HG03442 (cell line): Measurements from ENCODE around the gene TBC1D22A.
"Not testable (repeated sequence)": the region's sequence is repeated elsewhere in the genome, so short reads cannot be mapped to it uniquely, and the experiment has no call there.

Experiments used
- ATAC-seq: cut with Tn5 transposase; IDR thresholded peaks from one replicate; pipeline ENCODE4 v1.9.1; 2021; ENCODE audit warnings: mild to moderate bottlenecking, moderate library complexity; ENCODE audit not compliant: unreplicated experiment

Gene TBC1D22A, protein sequence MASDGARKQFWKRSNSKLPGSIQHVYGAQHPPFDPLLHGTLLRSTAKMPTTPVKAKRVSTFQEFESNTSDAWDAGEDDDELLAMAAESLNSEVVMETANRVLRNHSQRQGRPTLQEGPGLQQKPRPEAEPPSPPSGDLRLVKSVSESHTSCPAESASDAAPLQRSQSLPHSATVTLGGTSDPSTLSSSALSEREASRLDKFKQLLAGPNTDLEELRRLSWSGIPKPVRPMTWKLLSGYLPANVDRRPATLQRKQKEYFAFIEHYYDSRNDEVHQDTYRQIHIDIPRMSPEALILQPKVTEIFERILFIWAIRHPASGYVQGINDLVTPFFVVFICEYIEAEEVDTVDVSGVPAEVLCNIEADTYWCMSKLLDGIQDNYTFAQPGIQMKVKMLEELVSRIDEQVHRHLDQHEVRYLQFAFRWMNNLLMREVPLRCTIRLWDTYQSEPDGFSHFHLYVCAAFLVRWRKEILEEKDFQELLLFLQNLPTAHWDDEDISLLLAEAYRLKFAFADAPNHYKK

DNA sequence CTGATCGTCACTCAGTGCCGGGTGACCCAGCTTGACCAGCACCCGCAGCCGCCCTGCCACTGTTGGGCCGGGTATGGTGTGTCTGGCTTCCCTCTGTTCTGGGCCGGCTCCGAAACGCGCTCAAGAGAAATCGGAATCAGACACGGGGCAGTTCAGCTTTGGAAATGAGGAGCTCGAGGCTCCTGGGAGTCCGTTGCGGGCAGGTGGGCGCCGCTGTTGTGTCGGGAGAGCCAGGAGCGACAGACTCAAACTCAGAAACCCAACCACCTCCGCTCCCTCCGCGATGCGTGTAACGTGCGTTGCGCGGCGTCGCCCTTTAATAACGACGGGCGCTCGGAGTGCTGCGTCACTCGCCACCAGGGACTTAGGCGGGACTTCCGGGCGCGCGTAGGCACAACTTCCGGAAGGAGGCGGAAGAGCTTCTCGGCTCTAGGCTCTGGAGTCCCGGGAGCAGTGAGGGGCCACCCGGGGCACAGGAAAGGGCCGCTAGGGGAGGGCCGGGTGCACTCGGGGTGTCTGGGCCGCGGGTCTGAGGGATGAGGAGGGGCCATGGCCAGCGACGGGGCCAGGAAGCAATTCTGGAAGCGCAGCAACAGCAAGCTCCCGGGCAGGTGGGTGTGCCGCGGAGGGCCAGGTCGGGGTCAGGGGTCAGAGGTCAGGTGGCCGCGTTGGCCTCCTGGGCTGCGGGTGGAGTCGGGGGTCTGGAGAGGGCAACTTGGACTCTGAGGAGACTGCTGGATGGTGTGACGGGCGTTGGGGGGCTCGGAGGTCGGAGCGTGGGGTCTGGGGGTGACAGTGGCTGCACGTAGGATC lies at the start of gene TBC1D22A:
TSS of gene TBC1D22A (plus strand) at position 413 of the 813 bp plus-strand sequence. CDS start at position 550, 137 bp downstream.
- peak; percentile 78 for ATAC-seq

DNA sequence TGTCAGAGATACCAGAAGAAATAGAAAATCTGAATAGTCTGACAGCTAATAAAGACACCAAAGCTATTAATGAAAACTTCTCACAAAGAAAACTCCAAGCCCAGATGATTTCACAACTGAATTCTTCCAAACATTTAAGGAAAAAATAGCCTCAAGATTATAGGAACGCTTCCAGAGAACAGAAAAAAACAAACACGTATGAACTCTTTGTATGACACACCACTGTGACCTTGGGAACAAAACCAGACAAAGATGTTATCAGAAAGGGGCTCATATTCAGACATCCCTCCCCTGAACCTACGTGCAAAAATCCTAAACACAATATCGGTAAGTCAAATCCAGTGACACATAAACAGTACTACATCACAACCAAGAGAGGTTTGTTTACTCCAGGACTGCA lies 47.9 kb upstream of the TBC1D22A start:
- no peak for ATAC-seq

DNA sequence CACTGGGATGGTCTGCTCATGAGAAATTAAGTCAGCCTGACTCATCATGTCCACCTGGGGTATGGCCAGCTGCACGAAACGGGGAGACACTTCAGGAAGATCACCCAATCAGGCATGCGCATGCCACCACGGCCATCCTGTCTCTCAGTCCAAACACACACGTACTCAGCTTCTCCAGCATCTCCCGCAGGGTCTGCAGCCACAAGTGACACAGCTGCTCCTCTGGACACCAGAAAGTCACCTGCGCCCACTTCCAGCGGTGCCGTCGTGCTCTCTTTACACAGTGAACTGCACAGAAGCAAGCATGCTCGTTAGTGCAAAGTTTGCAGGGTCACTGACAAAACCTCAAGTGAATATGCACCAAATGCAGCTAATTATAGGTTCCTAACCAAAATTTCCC lies 42.5 kb upstream of the TBC1D22A start:
- ATAC-seq = no peak

DNA sequence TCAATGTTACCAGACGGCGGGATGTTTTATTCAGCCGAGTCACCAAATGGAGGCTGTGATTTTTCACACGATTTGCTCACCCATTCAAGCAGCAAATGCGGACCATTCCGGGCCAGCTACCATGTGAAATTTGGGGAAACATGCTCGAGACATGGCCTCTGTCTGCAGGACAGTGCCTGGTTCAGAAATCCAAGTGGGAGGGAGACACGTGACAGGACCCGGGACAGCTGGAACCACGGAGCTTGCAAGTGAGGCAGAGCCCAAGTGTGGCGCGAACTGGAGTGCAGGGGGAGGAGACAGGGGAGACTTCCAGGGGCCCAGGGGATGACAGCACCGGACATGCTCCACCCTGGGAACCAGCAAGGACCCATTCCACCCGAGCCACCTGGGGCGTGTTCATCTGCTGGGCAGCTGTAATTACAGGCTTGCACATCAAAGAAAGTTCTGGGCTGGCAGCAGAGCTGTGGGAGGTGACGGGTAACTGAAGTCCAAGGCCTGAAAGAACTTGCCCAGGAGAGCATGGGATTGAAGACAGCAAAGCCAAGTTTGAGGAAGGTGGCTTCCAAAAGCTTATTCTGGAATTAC lies 40.9 kb upstream of the TBC1D22A start:
- no peak for ATAC-seq

DNA sequence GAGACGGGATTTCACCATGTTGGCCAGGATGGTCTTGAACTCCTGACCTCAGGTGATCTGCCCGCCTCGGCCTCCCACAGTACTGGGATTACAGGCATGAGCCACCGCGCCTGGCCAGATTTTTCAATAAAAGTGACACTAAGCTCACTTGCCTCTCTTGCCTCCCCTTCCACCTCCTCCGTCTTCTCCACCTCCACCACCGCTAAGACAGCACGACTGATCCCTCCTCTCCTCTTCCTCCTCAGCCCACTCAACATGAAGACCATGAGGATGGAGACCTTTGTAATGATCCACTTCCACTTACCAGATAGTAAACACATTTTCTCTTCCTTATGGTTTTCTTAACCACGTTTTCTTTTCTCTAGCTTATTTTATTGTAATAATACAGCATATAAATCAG lies 38.6 kb upstream of the TBC1D22A start:
- ATAC-seq = no peak

- no peak for ATAC-seq
Measured at GRCh38 chr22:46725096-46725495, 37.4 kb upstream of the TBC1D22A start.

GRCh38 chr22:46726066-46726985 lies 36.1 kb upstream of the TBC1D22A start:
- ATAC-seq = no peak

DNA sequence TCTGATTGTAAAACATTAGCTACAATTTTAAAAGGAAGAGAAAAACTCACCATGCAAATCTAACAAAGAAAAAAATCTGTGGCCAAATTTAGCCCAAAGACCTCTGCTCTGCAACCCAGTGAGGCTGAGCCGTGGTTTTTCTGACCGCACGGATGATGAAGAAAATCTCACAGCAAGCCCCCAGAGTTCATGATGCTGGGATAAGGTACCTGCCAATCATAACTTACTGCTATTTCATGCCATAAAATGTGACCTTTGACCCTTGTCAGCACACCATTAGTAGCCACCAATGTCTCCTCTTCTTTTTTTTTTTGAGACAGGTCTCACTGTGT lies 35.5 kb upstream of the TBC1D22A start:
- ATAC-seq = no peak

GRCh38 chr22:46727813-46728364 lies 34.6 kb upstream of the TBC1D22A start:
- no peak for ATAC-seq

DNA sequence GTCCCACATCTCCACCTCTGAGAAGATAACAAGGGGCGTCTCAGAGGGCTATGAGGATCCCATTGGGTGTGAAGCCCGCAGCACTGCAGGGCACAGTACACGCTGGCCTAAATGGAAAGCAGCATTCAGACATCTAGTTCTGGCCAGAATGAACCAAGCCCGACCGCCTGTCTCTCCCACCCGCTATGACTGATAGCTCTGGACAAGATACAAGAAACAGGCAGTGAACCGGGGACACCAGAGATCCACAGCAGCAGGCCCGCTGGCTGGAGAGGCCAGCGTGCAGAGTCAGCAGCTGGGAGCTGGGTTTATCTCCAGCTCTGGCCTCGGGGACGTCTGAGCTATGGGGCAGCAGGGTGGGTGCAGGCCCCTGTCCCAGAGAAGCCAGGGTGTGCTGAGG lies 34.0 kb upstream of the TBC1D22A start:
- ATAC-seq = no peak

DNA sequence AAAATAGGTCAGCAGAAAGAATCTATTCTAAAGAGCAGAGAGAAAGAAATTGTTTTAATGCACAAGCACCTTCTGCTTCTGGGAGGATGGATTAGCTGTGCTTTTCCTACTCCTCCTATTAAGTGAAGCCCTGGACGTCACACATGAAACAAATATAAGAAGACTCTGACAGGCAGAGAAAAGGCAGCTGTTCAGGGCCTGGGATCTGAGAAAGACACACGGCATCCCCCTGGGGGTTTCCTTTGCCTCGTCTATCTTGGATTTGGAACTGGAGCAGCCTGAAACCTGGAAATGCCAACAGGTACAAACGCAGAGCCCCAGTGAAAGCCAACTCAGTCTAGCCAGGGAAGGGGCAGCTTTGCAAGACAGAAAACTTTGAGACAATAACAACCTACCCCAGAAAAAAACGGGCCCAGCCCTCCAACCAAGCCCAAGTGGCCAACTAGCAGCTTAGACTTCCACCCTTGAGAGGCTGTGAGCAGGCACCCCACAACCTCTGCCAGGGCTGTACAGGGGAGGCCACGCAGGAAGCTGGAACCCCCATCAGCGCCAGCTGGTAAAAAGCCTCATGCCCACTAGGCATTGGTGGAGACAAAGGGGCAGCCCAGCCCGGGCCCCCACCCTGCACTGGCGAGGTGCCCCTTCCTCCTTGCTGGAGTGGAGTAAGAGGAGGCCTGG lies 31.7 kb upstream of the TBC1D22A start:
- ATAC-seq = no peak

DNA sequence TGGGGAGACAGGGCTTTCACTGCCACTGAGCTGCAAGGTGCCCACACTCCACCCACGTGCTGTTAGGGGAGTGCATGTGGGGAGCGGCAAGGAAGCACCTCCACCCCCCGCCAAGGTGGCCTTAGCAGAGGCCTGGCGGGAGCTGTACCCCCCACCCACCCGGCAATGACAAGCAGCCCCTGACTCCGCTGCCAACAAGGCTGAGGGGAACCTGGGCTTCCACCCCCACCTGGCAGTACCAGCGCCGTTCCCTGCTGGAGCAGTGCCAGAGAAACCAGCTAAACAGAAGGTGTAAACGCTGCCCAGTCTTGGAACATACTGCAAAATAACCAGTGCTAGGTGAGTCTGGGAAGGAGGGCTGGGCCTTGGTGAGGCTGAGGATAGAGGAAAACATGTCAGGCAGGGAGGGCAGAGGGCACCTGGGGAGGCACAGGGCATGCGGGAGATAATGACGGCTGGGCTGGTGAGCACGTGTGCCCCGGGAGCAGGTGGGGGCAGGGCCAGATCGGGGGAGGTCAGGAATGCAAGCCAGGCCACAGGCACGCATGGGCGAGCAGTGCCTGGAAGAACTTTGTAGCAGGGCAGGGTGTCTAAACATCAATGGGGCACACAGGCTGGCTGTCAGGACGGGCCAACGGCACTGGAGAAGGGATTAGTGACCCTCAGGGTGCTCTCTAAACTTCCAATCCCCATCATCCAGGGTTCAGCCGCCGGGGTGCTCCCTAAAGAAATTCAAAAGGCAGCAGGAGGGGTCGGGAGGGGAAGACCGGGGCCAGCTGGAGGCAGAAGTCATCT lies 31.0 kb upstream of the TBC1D22A start:
- no peak for ATAC-seq

DNA sequence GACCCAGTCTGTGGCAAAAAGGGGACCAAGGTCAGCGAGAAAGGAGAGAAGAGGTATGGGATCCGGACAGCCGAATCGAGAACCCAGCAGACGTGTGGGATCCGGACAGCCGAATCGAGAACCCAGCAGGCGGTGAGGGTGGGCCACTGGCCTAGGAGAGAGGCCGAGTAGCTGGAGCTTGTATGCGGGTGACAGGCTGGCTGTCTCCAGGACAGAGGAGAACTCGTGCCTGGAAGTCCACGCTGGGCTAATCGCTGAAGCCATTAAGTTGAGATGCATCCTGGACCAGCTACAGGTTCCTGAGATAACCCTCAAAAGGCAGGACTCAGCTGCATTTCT lies 30.4 kb upstream of the TBC1D22A start:
- ATAC-seq = no peak

DNA sequence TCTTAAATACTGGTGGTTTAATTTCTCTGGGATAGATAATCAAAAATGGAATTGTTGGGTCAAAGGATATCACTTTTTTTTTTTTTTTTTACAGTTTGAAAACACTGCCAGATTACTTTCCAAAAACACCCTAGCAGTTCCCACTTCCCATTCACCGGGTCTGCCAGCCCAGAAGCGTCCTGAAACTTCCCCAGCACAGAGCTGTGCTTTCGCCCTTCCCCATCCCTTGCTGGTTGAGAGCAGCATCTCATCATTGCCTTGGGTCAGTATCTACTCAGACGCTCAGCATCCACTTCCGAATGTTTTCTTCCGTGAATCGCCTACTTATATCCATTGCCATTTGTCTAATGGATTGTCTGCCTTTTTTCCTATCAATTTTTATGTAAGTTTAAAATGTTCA lies 29.9 kb upstream of the TBC1D22A start:
- ATAC-seq = no peak

GRCh38 chr22:46734213-46734722 lies 28.2 kb upstream of the TBC1D22A start:
- ATAC-seq = not testable (repeated sequence)

GRCh38 chr22:46734830-46735453 lies 27.5 kb upstream of the TBC1D22A start:
- no peak for ATAC-seq

DNA sequence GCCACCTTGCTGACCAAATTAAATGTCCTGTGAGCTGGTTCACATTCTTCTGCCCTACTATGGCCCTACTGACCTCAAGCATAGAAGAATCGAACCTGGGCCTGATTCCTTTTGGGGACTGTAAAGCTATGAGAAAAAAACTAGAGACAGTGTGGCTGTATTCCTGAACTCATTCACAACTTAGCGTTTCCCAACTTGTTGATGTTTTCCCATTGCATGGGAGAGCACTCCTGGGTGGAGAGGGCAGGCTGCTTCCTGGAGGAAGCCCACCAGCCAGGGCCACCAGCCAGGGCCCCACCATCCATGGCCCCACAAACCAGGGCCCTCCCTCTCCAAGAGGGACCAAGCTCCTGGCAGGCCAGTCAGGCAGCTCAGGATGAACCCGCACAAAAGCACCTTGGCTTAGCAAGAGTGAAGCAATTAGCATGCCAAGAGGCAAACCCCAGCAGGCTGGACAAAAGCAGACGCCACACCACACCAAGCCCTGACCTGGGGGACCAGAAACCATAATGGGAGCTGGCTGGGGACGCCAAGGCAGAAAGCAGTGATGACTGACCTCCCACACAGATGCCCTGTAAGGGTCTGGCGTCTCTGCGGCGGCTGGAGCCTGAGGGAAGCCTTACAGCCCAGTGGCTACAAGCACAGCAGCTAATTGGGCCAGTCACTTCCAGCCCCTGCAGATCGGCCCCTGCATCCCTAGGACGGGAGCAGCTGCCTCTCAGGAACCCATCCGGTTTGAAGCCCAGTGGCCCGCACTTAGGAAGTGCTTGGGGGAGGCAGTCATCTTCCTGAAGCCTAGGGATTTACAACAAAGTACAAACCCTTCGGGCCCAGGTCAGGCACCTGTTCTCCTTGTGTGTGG lies 26.5 kb upstream of the TBC1D22A start:
- no peak for ATAC-seq
